GM12865 (cell line): ENCODE results near the gene USH1G.
A peak's percentile ranks its signal among the peaks of the same experiment; 100 is the strongest.
"Not testable (repeated sequence)": the region's sequence is repeated elsewhere in the genome, so short reads cannot be mapped to it uniquely, and the experiment has no call there.

Experiments
- DNase-seq: peaks from one replicate; pipeline ENCODE4 v3.0.0; 2010; ENCODE audit warnings: low read depth
- H3K4me3 ChIP-seq: 2 replicates; pipeline ENCODE4 v1.5.1; 2011; ENCODE audit warnings: mild to moderate bottlenecking, low read depth, low read length, control low read depth
- CTCF ChIP-seq: IDR thresholded peaks from 2 replicates; pipeline ENCODE4 v1.5.1; 2011; ENCODE audit warnings: low read length, control low read depth, low read depth, inconsistent platforms; ENCODE audit not compliant: insufficient read depth; ENCODE audit errors: missing control alignments

USH1G gene

GRCh38 chr17:74922694-74923537, at the start of gene USH1G:
USH1G (minus strand) TSS chr17:74923255; CDS start chr17:74923073, 182 bp downstream.
- TF ChIP-seq CTCF: no peak
- no peak for DNase-seq
- no peak within 1 kb of the TSS; the same call in 1 of the 2 replicates for H3K4me3 ChIP-seq

- peak; percentile 37 for DNase-seq
Measured at GRCh38 chr17:74972107-74972972, 49.3 kb upstream of the USH1G start, which contains the start of gene HID1. HID1 (minus strand) TSS chr17:74972759; CDS start chr17:74972656, 103 bp downstream.

GRCh38 chr17:74971842-74972106, 48.7 kb upstream of the USH1G start:
- no peak for DNase-seq
- no peak for TF ChIP-seq CTCF
- H3K4me3 ChIP-seq: no peak overlapping the region

More at GRCh38 chr17:74972107-74972972, 49.3 kb upstream of the USH1G start, which contains the start of gene HID1:
- no peak for TF ChIP-seq CTCF
- peak within 1 kb of the TSS; percentile 35; the same call in 1 of the 2 replicates for H3K4me3 ChIP-seq

- no peak overlapping the region for H3K4me3 ChIP-seq
- TF ChIP-seq CTCF: no peak
- no peak for DNase-seq
Measured at GRCh38 chr17:74971069-74971841, 48.2 kb upstream of the USH1G start.

GRCh38 chr17:74970395-74970794, 47.3 kb upstream of the USH1G start:
- H3K4me3 ChIP-seq: no peak overlapping the region
- TF ChIP-seq CTCF: no peak
- DNase-seq: no peak

GRCh38 chr17:74969501-74969900, 46.4 kb upstream of the USH1G start:
- not testable (repeated sequence) for DNase-seq, H3K4me3 ChIP-seq

GRCh38 chr17:74968361-74968780, 45.3 kb upstream of the USH1G start:
- no peak for DNase-seq
- no peak overlapping the region for H3K4me3 ChIP-seq
- no peak for TF ChIP-seq CTCF
